RWPE2 (cell line): Measurements from ENCODE around the gene FAM78A.
A peak's percentile ranks its signal among the peaks of the same experiment; 100 is the strongest.

Experiments used
- ATAC-seq: fragments of 200-7000 bp; cut with Tn5 transposase; 3 replicates; pipeline ENCODE4 v1.9.1; 2021; ENCODE audit warnings: low read depth
- DNase-seq: peaks from one replicate; pipeline ENCODE4 v3.0.0-alpha.2; 2020; ENCODE audit warnings: low spot score
- H3K27ac ChIP-seq: fragments of 450-650 bp; 2 replicates; pipeline ENCODE4 v1.5.1; 2017; ENCODE audit warnings: mild to moderate bottlenecking; ENCODE audit not compliant: poor library complexity, severe bottlenecking
- H3K27me3 ChIP-seq: fragments of 250-450 bp; sonication (Bioruptor Pico); 2 replicates; pipeline ENCODE4 v1.5.1; 2021; ENCODE audit warnings: mild to moderate bottlenecking, moderate library complexity; ENCODE audit not compliant: insufficient read depth, poor library complexity, severe bottlenecking
- H3K36me3 ChIP-seq: fragments of 250-450 bp; sonication (Bioruptor Pico); 2 replicates; pipeline ENCODE4 v1.5.1; 2020; ENCODE audit warnings: low read depth, mild to moderate bottlenecking, moderate library complexity
- H3K4me1 ChIP-seq: fragments of 250-450 bp; sonication (Bioruptor Pico); 2 replicates; pipeline ENCODE4 v1.5.1; 2021; ENCODE audit warnings: mild to moderate bottlenecking, moderate library complexity; ENCODE audit not compliant: insufficient read depth, poor library complexity, severe bottlenecking
- H3K4me3 ChIP-seq: fragments of 250-450 bp; sonication (Bioruptor Pico); 2 replicates; pipeline ENCODE4 v1.5.1; 2021; ENCODE audit warnings: mild to moderate bottlenecking, moderate library complexity; ENCODE audit not compliant: severe bottlenecking
- H3K9me3 ChIP-seq: fragments of 250-450 bp; sonication (Bioruptor Pico); 2 replicates; pipeline ENCODE4 v1.5.1; 2021; ENCODE audit warnings: mild to moderate bottlenecking, moderate library complexity; ENCODE audit not compliant: severe bottlenecking
- TF ChIP-seq, protein P1 (sequence below): fragments of 450-650 bp; IDR thresholded peaks from one replicate; pipeline ENCODE4 v1.5.1; 2017; ENCODE audit warnings: mild to moderate bottlenecking, moderate library complexity; ENCODE audit not compliant: poor library complexity, severe bottlenecking

The FAM78A gene

DNA sequence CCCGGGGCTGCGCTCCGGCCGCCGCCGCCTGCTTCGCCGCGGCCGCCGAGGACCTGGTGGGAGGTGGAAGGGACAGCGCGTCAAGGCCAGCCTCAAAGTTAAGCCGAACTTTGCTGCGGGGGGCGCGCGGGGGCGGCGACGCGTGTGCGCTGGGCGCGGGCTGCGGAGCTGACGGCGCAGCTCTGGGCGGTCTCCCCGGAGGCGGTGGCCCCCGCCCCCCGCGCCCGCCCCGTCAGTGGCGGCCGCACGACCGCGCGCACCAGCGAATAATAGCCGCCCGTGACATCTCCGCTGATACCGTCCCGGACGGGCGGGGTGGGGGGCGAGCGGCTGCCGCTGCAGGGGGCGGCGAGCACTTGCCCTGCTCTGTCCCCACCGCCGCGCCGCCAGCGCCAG, 579 bp upstream of the FAM78A start:
- no peak overlapping the region for H3K27ac ChIP-seq
- H3K4me3 ChIP-seq, result peak overlapping the region; percentile 61
- DNase-seq, result no peak

DNA sequence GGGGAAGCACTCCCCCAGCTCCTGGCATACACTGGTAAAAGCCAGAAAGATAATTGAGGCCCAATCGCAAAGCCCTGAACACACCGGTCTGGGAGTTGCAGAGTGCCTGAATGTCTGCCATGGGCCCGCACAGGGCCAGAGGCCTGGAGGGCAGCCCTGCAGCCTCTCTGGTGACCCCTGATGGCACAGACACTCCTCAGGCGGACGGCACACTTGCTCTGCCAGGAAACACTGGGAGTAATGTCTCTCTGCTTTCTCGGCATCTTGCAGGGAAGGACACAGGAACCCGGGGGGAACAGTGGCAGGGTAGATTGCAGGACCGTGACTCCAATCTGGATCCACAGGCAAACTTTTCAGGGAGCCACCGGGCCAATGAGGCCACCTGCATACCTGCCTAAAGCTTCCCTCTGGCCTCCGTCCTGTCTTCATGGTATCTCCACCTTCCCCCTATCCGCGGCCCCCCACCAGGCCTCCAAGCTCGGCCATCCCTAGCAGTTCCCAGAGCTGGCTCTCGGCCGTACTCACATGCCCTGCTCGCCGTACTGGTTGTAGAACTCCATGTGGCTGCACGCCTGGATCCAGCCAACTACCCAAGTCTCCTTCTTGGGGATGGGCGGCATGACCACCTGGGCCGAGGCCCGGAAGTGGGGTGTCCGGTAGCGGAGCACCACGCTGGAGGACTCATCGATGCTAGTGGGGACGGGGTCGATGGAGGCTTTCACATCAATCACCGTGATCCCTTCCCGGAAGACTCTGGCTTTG, 797 bp downstream of the FAM78A start:
- Histone ChIP-seq H3K9me3 (no peaks in the 10 kb centered on the region), H3K4me3 (no peak overlapping the region), H3K27me3 (peaks cover 13% of the 10 kb centered on the region), H3K36me3 (no peaks in the 10 kb centered on the region), H3K4me1 (no peaks in the 10 kb centered on the region), H3K27ac (no peak overlapping the region)
- TF ChIP-seq, protein P1, sequence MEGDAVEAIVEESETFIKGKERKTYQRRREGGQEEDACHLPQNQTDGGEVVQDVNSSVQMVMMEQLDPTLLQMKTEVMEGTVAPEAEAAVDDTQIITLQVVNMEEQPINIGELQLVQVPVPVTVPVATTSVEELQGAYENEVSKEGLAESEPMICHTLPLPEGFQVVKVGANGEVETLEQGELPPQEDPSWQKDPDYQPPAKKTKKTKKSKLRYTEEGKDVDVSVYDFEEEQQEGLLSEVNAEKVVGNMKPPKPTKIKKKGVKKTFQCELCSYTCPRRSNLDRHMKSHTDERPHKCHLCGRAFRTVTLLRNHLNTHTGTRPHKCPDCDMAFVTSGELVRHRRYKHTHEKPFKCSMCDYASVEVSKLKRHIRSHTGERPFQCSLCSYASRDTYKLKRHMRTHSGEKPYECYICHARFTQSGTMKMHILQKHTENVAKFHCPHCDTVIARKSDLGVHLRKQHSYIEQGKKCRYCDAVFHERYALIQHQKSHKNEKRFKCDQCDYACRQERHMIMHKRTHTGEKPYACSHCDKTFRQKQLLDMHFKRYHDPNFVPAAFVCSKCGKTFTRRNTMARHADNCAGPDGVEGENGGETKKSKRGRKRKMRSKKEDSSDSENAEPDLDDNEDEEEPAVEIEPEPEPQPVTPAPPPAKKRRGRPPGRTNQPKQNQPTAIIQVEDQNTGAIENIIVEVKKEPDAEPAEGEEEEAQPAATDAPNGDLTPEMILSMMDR, result no peak
- DNase-seq (no peak), ATAC-seq (no peak)

More for the DNA sequence above, 579 bp upstream of the FAM78A start:
- TF ChIP-seq, protein P1, result no peak
- H3K9me3 ChIP-seq, result no peaks in the 10 kb centered on the region
- H3K27me3 ChIP-seq, result peaks cover 26% of the 10 kb centered on the region
- no peaks in the 10 kb centered on the region for H3K4me1 ChIP-seq
- no peaks in the 10 kb centered on the region for H3K36me3 ChIP-seq
- no peak for ATAC-seq

DNA sequence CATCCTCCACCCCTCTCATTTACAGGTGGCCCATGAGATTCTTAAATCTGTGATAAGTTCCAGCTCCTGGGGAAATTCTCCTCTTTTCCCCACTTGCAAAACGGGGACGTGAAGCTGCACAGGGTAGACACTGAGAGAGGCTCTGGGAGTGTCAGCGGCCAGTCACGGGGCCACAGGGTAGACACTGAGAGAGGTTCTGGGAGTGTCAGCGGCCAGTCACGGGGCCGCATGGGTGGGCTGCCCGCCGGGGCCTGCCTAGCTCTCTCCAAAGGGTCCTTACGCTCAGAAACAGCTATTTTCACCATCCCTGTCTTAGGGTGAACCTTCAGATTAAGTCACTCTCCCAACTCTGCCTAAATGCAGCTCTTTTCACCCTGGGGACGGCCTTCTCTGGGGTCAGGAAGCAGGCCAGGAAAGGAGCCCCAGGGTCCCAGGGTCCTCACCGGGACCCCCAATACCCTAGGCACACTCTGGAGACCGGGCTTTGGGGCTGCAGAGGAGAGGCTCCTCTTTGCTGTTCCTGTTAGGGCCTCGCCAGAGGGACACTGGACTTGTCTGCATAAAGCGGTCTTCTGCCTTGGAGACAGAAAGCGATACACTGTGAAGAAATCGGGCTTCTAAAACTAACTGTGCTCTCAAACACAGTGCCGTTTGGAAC, 1.5 kb downstream of the FAM78A start:
- H3K4me1 ChIP-seq, result no peaks in the 10 kb centered on the region
- no peak overlapping the region for H3K27ac ChIP-seq
- ATAC-seq, result no peak
- no peaks in the 10 kb centered on the region for H3K9me3 ChIP-seq
- no peak for DNase-seq
- H3K36me3 ChIP-seq, result no peaks in the 10 kb centered on the region
- TF ChIP-seq, protein P1, result no peak
- H3K27me3 ChIP-seq, result peaks cover 13% of the 10 kb centered on the region
- no peak overlapping the region for H3K4me3 ChIP-seq

DNA sequence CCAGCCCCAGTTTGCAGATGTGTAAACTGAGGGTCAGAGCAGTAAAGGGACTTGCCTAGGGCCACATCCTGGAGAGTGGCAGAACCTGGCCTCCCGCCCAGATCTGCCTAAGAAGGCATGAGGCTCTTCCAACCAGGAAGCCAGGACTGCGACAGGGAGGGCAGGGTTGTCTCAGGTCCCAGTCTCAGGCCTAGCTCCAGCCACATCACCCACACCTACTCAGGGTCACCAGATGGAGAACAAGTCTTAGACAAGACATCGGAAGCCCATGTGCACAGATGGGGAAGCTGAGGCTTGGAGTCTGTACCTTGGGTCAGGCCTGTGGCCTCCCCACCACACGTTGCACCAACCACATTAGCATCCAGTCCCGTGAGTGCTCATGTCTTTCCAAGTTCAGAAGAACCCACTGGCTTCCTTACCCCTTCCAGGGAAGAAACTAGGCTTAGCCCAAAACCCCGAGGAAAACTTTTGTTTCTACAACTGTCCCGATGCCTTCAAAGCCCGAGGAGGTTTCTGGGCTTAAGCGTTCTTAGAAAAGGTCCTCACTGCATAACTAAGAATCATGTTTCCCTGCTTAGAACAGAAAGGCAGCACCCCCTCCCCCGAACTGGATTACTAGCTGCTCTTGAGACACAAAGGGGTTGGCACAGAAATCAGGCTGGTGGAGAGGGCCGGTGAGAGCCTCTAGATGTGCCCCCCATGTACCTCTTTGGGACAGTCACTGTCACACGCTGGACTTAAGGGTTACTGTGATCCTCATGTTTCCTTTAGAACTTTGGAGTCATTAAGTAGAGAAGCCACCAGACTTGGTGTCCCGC, 2.2 kb downstream of the FAM78A start:
- Histone ChIP-seq H3K4me3 (no peak overlapping the region), H3K4me1 (no peaks in the 10 kb centered on the region), H3K27ac (no peak overlapping the region), H3K36me3 (no peaks in the 10 kb centered on the region), H3K27me3 (peaks cover 13% of the 10 kb centered on the region), H3K9me3 (no peaks in the 10 kb centered on the region)
- TF ChIP-seq, protein P1, result no peak
- no peak for ATAC-seq
- DNase-seq, result no peak
